Islet of Langerhans (tissue), 1 donor: ENCODE results near the gene MAGT1.
"Not testable (repeated sequence)": the region's sequence is repeated elsewhere in the genome, so short reads cannot be mapped to it uniquely, and the experiment has no call there.

Experiments used
- FAIRE-seq: peaks from one replicate; lab custom pipeline; 2011; peaks lifted over from hg19 to GRCh38; lab: Jason Lieb, UNC

Gene MAGT1

DNA sequence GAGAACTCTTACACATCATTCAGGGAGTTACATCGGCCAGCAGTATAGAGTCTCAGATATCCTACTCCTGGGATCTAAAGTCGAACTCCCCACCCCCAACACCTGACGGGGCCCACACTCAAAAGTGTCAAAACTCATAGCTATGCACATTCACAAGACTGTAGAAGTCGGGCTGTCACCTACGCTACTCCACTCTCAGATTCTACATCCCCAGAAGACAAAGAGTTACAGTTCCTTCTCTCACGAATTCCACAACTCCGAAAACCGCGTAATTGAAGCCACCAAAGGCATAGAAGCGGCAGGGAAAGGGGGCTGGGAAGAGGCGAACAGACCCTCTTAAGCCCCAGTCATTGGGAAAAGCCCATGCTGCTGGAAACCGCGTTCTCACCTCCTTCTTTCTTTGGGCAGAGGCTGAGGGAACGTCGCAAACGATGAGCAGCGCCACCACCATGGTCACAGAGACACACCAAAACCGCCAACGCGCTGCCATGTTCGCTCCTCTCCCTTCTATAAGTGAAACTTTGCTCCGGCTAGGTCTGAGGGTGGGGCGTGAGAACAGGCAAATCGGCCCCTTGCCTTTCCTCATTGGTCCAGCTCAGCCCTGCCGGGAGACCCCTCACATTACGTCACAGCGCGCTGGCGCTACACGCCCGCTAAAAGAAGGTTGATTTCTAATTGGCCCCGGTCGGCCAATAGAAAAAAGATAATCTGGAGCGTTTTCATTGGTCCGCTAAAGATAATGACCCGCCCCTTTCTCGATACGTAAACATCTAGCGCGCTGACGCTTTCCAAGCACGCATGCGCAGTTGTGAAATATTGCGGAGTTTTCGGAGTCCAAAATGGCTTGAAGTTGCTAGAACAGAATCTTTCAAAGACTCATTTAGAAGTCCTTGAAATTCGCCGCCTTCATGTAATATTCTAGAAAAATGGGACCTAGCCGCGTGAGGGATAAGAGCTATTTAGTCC, at the start of gene MAGT1:
Gene MAGT1 (minus strand): TSS at position 515 of the 966 bp plus-strand sequence. CDS start 25 bp downstream, at position 490.
- peak; percentile 96 for FAIRE-seq

DNA sequence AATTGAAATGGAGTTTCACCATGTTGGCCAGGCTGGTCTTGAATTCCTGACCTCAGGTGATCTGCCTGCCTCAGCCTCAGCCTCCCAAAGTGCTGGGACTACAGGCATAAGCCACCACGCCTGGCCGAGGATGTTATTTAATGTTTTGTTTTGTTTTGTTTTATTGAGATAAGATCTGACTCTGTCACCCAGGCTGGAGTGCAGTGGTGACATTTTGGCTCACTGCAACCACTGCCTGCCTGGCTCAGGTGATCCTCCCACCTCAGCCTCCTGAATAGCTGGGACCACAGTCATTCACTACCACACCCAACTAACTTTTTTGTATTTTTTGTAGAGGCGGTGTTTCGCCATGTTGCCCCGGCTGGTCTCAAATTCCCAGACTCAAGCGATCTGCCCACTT, 49.8 kb upstream of the MAGT1 start:
- not testable (repeated sequence) for FAIRE-seq

DNA sequence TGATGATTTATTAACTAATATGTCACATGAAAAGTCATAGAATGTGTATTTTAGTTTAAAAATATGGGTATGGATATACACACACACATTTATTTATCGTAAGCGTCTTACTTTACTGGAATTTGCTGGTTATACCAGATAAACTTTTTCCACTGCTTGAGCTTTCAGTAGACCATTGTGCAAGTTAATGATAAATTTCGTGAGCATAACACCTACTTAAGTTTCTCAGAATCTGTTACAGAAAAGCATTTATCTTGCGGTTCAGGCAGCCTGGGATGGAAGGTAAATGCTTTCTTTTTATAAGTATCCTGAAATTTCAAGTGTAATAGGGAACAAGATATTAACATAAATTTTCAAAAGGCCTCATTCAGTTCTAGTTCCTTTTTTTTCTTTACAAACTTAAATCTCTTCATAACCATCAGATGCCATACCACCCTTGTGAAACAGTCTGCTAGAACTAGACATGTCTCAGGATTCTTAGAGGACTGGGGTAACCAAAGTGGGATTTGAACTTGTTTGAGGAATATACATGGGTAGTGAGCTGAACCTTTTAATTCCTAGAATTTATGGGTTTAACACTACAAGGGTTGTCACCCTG, 42.9 kb upstream of the MAGT1 start:
- no peak for FAIRE-seq

DNA sequence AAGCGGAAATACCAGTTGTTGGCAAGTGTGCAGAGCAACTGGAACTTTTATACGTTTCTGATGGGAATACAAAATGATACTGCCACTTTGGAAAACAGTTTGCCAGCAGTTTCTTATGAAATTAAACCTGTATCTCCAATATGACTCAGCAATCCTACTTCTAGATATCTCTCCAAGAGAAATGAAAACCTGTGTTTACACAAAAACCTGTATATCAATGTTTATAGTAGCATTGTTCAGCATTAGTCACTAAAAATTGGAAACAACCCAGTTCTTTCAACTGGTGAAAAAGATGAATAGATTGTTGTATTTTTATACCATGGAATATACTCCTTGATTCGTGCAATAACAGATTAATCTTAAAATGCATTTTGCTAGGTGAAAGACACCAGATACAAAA, 42.1 kb upstream of the MAGT1 start:
- peak; percentile 36 for FAIRE-seq

DNA sequence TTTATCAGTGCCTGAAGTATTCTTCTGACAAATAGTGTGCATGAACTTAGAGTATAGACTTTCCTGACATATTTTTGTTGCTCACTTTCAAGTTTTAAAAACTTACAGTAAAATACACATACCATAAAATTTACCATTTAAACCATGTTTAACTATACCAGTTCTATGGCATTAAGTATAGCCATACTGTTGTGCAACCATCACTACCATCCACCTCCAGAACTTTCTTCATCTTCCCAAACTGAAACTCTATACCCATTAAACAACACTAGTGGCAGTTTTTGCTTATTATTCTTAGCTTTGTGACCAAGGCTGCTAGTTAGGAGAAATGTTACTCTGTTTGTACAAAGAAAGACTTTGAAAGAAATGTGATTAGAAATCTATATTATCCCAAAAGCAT, 41.1 kb upstream of the MAGT1 start:
- no peak for FAIRE-seq

DNA sequence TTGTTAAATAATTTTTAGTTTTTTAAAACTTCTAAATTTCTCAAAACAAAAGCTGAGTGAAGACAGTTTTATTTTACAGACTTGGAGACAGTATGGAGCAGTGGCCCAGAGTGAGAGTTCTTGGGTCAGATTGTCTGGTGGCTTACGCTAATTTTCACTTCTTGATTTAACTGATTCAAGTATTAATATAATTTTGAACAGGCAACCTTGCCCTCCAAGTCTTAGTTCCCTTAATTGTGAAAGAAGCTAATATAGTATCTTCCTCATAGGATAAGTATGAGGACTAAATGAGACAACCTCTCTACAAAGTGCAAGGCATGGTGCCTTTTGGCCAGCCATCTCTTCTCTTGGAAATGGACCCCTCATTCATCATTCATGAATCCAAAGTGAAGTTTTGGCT, 40.7 kb upstream of the MAGT1 start:
- FAIRE-seq: no peak

DNA sequence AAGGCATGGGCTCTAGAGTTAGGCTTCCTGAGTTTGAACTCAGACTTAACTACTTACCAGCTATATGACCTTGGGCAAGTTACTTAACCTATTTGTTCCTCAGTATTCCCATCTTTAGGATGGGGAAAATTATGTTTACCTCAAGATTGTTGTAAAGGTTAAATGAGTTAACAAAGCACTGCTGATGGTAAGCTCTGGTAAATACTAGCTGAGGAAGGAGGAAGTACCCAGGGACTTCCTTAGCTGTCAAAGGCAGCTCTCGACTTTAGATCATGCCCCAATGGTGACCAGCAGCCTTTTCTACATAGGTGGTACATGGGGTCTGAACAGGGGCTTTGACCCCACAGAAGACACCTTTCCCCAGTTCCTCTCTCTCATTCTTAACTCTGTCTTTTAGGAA, 35.3 kb upstream of the MAGT1 start:
- FAIRE-seq: no peak

DNA sequence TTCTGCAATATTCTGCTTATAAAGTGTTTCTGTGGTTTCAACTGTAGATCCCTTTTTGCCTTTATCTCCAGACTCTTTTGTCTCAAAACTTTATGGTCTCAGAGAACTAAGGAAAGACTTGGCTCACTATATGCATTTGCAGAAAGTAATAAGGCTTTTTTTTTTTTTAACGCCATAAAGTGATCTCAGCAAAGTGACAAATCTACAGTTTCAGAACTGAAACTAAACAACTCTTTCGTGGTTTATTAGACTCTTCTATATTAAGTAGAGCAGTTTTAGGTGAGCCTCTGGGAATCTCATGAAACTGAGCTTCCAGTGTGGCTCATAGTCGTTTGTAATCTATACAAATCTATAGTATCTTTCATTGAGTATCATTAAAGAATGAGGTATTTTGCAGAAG, 30.5 kb upstream of the MAGT1 start:
- FAIRE-seq: no peak

DNA sequence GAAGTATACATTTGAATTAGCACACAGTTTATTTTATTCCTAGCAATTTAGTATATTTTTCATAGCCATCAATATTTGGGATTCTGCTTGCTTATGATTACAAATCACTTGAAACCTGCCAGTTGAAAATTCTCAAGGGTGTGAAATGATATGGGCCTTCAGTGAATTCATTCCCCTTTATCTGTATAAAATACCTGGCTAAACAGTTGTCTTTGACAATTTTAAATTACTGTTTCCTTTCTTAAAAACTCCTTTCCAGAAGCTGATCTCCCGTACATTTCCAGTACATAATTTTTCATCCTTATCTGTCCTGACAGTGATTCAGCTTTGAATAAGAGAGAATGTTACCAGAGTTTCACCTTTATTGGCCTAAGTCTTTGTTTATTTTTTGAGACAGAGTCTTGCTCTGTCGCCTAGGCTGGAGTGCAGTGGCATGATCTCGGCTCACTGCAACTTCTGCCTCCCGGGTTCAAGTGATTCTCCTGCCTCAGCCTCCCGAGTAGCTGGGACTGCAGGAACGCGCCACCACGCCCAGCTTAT, 29.2 kb upstream of the MAGT1 start:
- FAIRE-seq: no peak

DNA sequence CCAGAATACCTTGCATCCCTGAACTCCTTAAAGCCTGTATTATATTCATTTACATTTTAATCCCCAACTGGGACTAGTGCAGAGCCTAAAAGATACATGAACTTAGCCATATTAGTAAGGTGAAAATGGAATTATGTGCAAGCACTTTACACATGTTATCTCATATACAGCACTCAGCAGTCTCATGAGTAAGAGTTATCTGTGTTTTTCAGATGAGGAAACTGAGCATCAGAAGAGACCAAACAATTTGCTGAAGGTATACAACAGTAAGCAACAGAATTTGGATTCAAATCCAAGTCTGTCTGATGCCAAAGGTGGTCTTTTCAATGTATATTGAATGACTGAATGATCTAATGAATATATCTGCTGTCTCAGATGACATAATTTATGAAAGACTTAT, 27.6 kb upstream of the MAGT1 start:
- no peak for FAIRE-seq

DNA sequence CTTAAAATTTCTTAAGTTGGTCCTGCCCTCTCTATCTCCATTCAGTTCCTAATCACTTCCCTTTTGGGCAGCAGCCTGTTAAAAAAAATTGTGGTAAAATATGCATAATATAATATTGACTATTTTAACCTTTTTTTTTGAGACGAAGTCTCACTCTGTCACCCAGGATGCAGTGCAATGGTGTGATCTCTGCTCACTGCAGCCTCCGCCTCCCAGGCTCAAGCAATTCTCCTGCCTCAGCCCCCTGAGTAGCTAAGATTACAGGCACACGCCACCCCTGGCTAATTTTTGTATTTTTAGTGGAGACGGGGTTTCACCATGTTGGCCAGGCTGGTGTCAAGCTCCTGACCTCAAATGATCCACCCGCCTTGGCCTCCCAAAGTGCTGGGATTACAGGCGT, 24.1 kb upstream of the MAGT1 start:
- not testable (repeated sequence) for FAIRE-seq

DNA sequence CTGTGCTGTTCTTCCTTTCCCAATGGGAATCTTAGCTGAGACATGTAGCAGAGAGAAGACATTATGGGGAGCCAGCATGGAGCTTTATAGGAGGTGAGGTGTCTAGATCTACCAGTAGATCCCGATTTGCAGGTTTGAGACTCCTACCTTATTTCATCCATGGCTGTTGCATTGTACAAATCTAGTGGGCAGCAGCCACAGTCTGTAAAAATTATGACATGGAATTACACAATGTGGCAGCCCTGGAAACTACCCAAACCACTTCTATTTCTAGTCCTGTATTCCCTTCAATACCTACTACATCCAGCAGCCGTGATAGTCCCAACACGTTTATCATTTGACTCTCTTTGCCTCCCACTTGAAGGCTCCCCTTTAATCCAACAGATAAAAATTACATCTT, 23.3 kb upstream of the MAGT1 start:
- no peak for FAIRE-seq

DNA sequence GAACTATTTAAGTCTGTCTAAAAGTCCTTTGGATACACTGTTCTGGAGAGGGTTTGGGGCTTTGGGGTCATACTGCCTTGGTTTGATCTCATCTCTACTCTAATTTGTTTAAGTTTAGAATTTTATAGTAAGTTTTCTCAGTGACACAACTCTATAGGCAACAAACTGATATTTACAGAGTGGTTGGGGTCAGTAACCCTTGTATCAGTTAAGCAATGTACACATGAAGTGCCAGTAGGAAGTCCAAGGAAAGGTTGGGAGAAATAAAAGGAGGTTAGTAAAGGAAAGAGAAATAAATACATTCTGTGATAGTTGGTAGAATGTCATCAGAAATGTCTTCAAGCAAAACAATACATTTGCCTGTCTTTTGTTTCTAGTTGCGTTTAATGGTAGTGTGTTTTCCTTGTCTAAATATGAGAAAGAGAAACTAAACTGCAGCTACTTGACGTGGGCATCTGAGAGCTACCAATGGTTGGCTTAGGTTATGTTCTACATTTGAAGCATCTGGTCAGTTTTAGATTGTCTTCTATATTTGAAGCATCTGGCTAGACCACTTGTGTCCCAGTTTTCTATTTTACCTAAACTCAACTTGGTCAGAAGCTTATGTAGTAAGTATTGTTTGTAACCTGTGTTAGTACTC, 22.2 kb upstream of the MAGT1 start:
- FAIRE-seq: no peak

DNA sequence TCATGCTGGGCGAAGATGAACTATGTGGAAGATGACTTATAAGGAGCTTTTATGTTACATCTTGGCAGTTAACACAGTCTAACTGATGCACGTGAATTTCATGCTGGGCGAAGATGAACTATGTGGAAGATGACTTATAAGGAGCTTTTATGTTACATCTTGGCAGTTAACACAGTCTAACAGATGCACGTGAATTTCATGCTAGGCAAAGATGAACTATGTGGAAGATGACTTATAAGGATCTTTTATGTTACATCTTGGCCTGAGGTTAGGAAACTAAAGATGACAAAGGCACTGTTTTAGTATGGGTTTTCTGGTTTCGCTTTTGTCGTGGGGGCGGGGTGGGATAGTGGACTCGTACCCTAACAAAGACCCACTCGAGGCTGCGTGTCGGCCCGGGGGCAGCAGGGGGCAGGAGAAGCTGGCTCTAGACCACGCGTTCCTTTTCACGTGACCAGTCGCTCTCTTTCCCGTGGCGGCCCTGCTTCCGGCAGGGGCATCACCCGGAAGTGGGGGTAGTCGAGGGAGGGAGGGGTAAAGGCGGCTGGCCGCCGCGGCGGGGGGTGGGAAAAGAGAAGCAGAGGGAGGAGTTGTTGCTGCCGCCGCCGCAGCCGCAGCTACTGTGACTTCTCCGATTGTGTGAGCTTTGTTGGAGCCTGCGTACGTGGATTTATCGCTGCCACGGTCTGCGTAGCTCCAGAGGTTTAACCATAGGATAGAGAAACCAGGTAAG, 15.0 kb upstream of the MAGT1 start, which contains the start of gene ATP7A:
Gene ATP7A (plus strand): TSS at position 586 of the 733 bp plus-strand sequence. CDS start 60,949 bp downstream, outside the sequence.
- FAIRE-seq: no peak

DNA sequence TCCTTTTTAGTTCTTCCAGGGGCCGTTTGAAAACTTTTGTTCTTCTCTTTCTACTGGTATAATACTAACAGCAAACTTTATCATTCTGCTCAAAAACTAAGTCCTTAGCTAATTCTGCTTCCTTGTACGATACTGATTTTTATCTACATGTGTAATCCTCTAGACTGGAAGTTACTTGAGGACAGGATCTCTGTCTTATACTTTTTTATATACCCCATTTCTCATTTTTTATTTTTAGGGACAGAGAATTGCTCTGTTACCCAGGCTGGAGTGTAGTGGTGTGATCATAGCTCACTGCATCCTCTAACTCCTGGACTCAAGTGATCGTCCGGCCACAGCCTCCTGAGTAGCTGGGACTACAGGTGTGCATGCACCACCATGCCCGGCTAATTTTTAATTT, 6.3 kb upstream of the MAGT1 start:
- no peak for FAIRE-seq

DNA sequence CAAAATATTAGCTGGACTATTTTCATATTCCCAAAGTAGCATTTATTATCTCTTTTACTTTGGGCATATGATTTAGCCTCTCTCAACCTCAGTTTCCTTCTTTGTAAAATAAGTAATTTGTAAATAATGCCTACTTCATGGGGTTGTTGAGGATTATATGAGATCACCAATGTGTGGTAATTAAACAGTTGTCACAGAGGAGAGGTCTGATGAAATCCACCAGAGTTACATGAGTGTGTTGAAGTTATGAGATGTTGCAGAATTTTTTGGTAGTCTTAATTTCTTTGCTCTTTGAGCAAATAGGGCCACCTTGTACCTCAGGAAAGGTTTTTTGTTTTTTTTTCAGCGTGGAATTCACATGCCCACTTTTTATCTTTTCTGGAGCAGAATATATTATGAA, 5.5 kb upstream of the MAGT1 start:
- FAIRE-seq: no peak

DNA sequence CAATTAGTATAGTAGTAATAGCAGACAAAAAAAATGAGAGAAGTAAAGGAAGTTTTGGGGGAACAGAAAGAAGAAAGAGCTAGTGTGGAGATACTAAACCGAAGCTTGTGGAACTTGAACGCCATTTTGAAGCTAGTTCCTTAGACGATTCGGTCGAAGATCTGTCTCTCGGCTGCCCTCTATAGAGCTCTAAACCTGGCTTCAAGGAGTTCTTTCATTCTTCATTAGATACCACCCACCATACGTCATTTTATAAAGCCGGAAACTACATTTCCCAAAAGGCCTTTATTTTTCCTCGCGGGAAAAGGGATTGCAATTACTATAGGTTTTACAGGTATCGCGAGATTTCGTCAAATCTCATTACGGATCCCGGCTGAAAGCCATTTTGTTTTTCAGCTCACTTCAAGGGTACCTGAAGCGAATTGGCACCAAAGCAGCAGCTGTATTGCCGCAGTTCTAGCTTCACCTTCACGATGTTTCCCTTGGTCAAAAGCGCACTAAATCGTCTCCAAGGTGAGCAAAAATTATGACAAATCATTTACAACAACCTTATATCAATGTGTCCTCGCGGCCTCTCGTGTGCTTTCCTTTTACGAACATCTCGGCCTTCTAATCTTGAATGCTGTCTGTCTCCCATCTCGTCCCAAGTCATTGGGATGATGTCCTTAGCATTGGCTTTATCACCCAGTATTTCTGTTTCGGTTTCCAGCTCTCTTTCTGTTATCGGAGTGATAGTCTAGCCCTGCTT, 4.0 kb upstream of the MAGT1 start, which contains the start of gene COX7B:
Gene COX7B (plus strand): TSS at position 388 of the 748 bp plus-strand sequence. CDS start 86 bp downstream, at position 474.
- FAIRE-seq: peak; percentile 91

DNA sequence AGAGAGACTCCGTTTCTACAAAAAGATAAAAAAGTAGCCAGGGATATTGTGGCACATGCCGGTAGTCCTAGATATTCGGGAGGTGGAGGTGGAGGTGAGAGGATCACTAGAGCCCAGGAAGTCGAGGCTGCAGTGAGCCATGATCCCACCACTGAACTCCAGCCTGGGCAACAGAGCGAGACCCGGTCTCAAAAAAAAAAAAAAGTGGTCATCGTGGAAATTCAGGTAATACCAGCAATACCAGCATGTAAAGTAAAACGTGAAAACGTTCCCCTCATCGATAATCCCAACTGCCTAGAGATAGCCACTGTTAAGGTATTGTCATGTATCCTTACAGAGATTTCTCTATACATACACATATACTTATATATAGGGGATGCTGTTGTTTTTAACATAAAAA, 1.5 kb downstream of the MAGT1 start:
- FAIRE-seq: no peak

DNA sequence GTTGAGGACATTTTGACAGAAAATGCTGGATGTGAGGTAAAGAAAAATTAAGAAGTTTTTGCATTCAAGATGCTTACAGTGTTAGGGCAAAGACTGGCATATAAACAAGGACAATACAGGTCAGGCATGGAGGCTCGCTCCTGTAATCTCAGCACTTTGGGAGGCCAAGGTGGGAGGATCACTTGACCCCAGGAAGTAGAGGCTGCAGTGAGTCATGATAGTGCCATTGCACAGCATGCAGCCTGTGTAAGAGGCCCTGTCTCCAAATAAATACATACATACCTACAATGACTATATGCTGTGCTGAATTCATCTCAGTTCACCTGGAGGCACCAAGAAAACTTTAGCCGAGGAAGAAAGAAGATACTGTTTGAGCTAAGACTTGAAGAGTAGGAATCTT, 2.3 kb downstream of the MAGT1 start:
- FAIRE-seq: no peak

DNA sequence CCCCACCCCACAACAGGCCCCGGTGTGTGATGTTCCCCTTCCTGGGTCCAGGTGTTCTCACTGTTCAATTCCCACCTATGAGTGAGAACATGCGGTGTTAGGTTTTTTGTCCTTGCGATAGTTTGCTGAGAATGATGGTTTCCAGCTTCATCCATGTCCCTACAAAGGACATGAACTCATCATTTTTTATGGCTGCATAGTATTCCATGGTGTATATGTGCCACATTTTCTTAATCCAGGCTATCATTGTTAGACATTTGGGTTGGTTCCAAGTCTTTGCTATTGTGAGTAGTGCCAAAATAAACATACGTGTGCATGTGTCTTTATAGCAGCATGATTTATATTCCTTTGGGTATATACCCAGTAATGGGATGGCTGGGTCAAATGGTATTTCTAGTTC, 13.8 kb downstream of the MAGT1 start:
- not testable (repeated sequence) for FAIRE-seq

DNA sequence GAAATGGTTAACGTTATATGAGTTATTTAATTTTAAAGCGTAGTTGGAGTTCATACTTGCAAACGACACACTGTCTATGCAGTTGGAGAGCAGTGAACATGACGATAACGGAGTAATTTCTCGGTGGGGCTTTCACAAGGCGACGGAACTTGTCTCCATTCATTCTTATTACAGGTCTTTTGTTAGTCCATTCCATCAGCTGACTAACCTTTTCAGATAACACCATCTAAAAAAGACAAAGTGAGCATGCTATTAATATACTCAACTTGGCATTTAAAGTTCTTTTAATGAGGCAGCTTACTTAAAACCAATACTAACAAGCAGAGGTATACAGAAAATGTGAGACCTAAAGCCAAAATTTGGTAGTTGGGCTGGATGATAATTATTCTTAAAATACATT, 19.9 kb downstream of the MAGT1 start:
- FAIRE-seq: no peak
